ENCODE results near the gene INSR.

INSR gene

GRCh38 chr19:7297742-7298141 is 3.5 kb upstream of the INSR start:
- in situ Hi-C loops (cut with MboI; ENCODE audit: low sequenced_read_pairs) = no loop called here

DNA sequence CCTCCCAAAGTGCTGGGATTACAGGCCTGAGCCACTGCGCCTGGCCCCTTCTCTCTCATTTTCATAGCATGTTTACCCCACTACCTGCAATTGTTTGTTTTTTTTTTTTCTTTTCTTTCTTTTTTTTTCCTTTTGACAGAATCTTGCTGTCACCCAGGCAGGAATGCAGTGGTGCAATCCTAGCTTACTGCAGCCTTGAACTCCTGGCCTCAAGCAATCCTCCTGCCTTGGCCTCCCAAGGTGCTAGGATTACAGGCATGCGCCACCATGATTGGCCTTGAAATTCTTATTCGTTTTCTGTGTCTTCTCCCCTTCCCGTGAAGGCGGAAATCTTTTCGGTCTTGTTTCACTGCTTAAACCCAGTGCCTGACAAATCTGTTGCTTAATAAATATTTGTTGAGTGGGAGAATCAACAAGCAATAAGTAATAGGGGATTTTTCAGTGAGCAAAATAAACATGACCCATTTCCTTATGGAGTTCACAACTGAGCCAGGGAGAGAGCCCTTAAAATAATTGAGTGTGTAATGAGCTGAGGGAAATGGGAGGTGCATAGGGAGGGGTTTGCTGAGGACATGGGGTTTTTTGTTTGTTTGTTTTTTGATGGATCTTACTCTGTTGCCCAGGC is 1.8 kb upstream of the INSR start:
- in situ Hi-C loops (cut with MboI; ENCODE audit: low sequenced_read_pairs) = no loop called here

DNA sequence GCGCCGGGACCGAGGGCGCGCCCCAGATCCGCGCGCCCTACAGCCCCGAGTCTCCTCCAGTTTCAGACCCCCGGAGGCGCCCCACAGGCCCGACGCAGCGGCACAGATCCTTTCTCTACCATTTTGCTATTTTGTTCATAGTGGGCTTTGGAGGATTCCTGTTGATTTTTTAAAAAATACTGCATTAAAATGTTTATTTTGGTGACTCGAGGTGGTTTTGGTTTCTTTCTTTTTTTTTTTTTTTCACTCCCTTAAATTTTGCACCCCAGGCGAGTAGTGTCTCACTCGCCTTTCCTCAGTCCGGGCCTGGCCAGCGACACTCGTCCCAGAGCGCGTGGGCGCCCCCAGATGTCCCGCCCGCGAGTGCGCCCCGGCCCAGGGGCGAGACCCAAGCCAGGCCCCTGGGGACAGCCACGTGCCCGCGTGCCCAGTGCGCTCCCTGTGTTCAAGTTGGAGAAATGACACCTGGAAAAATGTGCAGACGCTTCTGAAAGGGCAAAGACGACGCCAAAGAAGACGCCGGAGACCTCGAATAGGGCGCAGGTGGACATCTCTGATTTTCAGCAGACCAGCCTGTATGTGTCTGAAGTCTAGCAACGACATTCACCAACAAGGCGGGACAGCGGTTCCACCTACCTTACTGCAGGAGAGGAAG is 471 bp upstream of the INSR start:
- in situ Hi-C loops (cut with MboI; ENCODE audit: low sequenced_read_pairs) = no loop called here

- in situ Hi-C loops (cut with MboI; ENCODE audit: low sequenced_read_pairs) = no loop called here
These were observed 1.1 kb downstream of the INSR start for GRCh38 chr19:7292950-7293761.

- in situ Hi-C loops (cut with MboI; ENCODE audit: low sequenced_read_pairs) = no loop called here
These were observed 1.8 kb downstream of the INSR start for GRCh38 chr19:7292352-7292949.

GRCh38 chr19:7288977-7289376 is 5.2 kb downstream of the INSR start:
- in situ Hi-C loops (cut with MboI; ENCODE audit: low sequenced_read_pairs) = no loop called here

DNA sequence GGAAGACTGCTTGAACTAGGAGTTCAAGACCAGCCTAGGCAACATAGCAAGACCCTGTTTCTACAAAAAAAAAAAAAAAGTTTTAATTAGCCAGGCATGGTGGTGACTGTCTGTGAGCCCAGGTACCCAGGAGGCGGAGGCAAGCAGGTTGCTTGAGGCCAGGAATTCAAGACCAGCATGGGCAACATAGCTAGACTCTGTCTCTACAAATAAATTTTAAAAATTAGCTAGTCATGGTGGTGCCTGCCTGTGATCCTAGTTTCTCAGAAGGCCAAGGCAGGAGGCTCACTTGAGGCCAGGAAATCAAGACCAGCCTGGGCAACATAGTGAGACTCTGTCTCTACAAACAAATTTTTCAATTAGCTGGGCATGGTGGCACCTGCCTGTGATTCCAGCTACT is 6.1 kb downstream of the INSR start:
- in situ Hi-C loops (cut with MboI; ENCODE audit: low sequenced_read_pairs) = no loop called here

DNA sequence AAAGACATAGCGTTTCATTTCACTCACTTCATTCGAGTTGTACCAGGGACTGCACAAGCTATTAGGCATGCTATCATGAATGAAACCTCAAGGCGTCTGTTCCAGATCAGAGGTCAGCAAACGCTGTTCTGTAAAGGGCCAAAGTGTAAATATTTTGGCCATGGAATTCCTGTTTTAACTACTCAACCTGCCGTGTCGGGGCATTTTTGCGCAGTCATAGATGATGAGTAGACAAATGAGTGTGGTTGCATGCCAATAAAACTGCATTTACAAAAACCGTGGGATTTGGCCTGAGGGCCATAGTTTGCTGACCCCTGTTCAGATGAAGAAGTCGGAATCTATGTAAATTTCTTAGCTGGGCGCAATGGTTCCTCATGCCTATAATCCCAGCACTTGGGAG is 6.5 kb downstream of the INSR start:
- in situ Hi-C loops (cut with MboI; ENCODE audit: low sequenced_read_pairs) = no loop called here

DNA sequence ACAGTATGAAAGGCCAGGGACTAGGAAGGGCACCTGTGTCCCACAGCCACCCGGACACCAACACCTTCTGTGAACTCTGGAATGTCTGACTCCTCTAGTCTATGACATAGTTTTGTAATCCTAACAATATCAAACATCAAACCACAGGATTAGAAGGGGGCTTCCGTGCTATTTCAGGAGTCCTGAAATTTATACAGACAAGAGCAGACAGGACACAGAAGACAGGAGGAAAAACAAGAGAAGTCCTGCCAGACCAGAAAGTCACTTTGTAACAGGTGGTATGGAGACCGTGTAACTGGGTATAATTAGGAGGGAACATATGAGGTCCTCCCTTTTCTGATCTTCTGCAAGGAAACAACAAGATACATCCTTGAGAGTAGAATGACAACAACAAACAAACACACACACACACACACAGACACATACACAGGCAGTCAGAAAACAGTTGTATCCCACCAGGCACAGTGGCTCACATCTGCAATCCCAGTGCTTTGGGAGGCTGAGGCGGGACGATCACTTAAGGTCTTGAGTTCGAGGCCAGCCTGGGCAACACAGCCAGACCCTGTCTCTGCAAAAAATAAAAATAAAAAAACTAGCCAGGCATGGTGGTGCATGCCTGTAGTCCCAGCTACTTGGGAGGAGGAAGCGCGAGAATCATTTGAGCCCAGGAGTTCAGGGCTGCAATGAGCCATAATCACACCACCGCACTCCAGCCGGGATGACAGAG is 13.1 kb downstream of the INSR start:
- in situ Hi-C loops (cut with MboI; ENCODE audit: low sequenced_read_pairs) = no loop called here

DNA sequence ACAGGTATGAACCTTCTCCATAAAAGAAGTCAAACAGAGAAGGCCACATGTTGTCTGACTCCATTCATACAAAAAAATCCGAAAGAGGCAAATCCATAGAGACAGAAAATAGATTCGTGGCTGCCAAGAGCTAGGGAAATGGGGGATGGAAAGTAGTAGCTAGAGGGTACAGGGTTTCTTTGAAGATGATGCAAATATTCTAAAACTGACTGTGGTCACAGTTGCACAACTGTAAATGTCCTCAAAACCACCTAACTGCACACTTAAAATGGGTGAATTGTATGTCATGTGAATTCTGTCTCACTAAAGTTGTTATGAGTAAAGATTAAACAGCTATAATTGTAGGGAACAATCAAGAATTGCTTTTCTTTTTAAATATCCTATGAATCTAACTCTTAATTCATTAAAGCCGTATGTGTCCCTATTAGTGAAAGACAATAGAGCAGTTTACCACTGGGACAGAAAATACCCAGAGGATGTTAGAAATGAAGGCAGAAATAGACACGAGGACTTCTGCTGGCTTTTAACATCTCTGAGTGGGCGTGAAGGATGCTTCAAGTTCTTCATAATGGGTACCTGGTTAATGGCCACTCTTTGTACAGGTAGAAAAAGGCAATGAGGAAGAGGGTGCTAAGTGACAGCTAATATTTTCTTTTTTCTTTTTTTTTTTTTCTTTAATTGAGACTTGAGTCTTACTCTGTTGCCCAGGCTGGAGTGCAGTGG is 21.2 kb downstream of the INSR start:
- in situ Hi-C loops (cut with MboI; ENCODE audit: low sequenced_read_pairs) = no loop called here

DNA sequence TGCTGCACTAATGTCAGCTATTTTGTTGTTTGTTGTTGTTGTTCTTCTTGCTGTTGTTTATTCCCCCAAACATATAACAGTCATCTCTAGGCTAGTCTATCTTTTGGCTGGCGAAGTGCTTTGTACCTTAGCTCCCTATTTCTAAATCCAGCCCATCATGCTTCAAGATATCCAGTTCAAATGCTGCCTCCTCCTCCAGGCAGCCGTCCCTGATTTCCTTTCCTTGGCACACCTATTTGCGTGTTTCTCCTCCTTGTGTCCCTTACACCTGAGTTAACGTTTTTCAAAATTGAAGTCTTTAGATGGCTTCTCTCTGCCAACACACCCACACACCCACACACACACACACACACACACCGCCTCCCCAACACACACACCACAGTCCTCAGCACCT is 25.5 kb downstream of the INSR start:
- in situ Hi-C loops (cut with MboI; ENCODE audit: low sequenced_read_pairs) = no loop called here

GRCh38 chr19:7267792-7268704 is 26.2 kb downstream of the INSR start:
- in situ Hi-C loops (cut with MboI; ENCODE audit: low sequenced_read_pairs) = no loop called here

- in situ Hi-C loops (cut with MboI; ENCODE audit: low sequenced_read_pairs) = no loop called here
These were observed 27.4 kb downstream of the INSR start for GRCh38 chr19:7266832-7267231.

GRCh38 chr19:7265963-7266362 is 28.3 kb downstream of the INSR start:
- in situ Hi-C loops (cut with MboI; ENCODE audit: low sequenced_read_pairs) = no loop called here

- in situ Hi-C loops (cut with MboI; ENCODE audit: low sequenced_read_pairs) = no loop called here
These were observed 29.4 kb downstream of the INSR start for GRCh38 chr19:7264858-7265257.

DNA sequence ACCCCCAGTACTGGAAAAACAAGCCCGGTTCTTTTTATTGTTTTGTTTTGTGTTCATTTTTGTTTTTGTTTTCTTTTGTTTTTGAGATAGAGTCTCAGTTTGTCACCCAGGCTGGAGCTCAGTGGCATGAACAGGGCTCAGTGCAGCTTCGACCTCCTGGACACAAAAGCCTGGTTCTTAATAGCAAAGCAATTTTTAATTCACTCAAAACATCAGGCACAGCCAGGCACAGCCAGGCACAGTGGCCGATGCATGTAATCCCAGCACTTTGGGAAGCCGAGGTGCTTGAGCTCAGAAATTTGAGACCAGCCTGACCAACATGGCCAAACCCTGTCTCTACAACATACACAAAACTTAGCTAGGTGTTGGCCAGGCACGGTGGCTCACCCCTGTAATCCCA is 30.7 kb downstream of the INSR start:
- in situ Hi-C loops (cut with MboI; ENCODE audit: low sequenced_read_pairs) = no loop called here

GRCh38 chr19:7263066-7263465 is 31.1 kb downstream of the INSR start:
- in situ Hi-C loops (cut with MboI; ENCODE audit: low sequenced_read_pairs) = no loop called here

DNA sequence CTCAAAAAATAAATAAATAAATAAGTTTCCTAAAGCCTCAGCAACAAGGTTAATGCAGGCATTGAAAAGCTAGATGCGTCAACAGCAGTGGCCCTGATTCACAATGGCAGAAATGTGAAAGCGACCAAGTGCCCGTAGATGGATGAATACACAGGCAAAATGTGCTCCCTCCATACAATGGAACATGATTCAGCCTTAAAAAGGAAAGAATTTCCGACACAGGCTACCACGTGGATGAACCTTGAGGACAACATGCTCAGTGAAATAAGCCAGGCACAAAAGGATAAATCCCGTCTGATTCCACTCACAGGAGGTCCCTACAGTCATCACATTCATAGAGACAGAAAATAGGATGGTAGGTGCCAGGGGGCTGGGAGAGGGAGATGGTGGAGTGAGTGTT is 31.7 kb downstream of the INSR start:
- in situ Hi-C loops (cut with MboI; ENCODE audit: low sequenced_read_pairs) = no loop called here

GRCh38 chr19:7260161-7260560 is 34.1 kb downstream of the INSR start:
- in situ Hi-C loops (cut with MboI; ENCODE audit: low sequenced_read_pairs) = no loop called here

All from HL-60/S4 treated with retinoic acid at 250 ng/mL for 4 days and 3 days (cell line).